Prostate gland (tissue), 2 donors: ENCODE results near the gene TEC. TPM values are rescaled to one million over a fixed set of nuclear protein-coding genes. Genes with fewer than 3 reads are reported as not detected.

Experiments
- DNase-seq: peaks from one replicate; pipeline ENCODE4 v3.0.0-alpha.2; 2019; ENCODE audit warnings: low spot score
- H3K27ac ChIP-seq, 2 donors: fragments of 200-600 bp; sonication (generic); 2 replicates each; pipeline ENCODE4 v1.5.1; 2017 to 2019
- H3K27me3 ChIP-seq: fragments of 200-600 bp; sonication (generic); replicated peaks from 2 replicates; pipeline ENCODE4 v1.5.1; 2019; ENCODE audit not compliant: insufficient read depth
- H3K36me3 ChIP-seq, 2 donors: fragments of 200-600 bp; sonication (generic); 1 replicate in 1 of 2; 2 replicates in 1 of 2; pipeline versions ENCODE4 v1.5.1 to v1.8.1; 2017 to 2019
- H3K4me1 ChIP-seq: fragments of 200-600 bp; sonication (generic); replicated peaks from 2 replicates; pipeline ENCODE4 v1.5.1; 2019
- H3K4me3 ChIP-seq, 2 donors: fragments of 200-600 bp; sonication (generic); 2 replicates each; pipeline ENCODE4 v1.5.1; 2017 to 2019
- H3K9me3 ChIP-seq: fragments of 200-600 bp; sonication (generic); 2 replicates; pipeline ENCODE4 v1.5.1; 2017
- POLR2A ChIP-seq: fragments of 450-650 bp; IDR thresholded peaks from one replicate; pipeline ENCODE4 v1.6.1; 2016; ENCODE audit warnings: antibody characterized with exemption, mild to moderate bottlenecking
- POLR2AphosphoS5 ChIP-seq: sonication (generic); formaldehyde crosslinking; IDR thresholded peaks from one replicate; pipeline ENCODE4 v1.6.1; 2017; ENCODE audit warnings: antibody characterized with exemption
- WGBS: methylation state at CpG from one replicate; pipeline ENCODE4 v1.1.5; 2018; 5-methylcytosine and 5-hydroxymethylcytosine counted together
- intact Hi-C: fragments of 100-400 bp; cut with DNase I; formaldehyde crosslinking; loops from one replicate; pipeline ENCODE4 v1.14.2; 2022
- total RNA-seq, 2 donors: library from RNA; depleted of rRNA; stranded (reverse); fragments of >200 nt; gene quantifications; one replicate each; pipeline ENCODE4 v1.1.0, GENCODE V29; 2016
- TF ChIP-seq, protein P1 (sequence below), 4 experiments: fragments of 200-600 bp in 2 of 4; fragments of 450-650 bp in 2 of 4; sonication (generic) in 2 of 4; IDR thresholded peaks; 1 replicate in 3 of 4; 2 replicates in 1 of 4; pipeline ENCODE4 v1.5.1; 2016 to 2019; ENCODE audit warnings: antibody characterized with exemption in 4 of 4, mild to moderate bottlenecking in 2 of 4, moderate library complexity in 2 of 4

The TEC gene
- total RNA-seq, 2 donors from 2014 or later, result 0.96 to 6.4 TPM

DNA sequence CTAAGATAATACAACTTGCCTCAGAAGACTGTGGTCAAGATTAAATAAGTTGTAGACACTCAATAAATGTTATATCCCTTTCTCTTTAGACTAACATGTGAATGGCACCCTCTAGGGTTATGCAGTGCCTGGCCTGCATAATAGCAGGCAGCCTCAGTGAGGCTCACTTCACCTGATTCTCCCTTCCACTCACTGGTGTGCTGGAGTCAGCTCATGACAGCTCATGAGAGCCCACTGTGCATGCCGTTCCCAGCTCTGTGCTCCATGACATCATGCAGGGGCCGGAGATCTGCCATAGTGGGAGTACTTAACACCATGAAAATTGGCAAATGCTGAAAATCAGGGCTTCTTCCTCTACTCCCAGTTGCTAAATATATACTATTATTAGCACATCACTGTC lies 64.5 kb downstream of the TEC start:
- H3K4me3 ChIP-seq, result no peak overlapping the region
- no peaks in the 10 kb centered on the region for H3K36me3 ChIP-seq
- intact Hi-C loops, result no loop called here
- no peaks in the 10 kb centered on the region for H3K4me1 ChIP-seq
- TF ChIP-seq, protein P1, sequence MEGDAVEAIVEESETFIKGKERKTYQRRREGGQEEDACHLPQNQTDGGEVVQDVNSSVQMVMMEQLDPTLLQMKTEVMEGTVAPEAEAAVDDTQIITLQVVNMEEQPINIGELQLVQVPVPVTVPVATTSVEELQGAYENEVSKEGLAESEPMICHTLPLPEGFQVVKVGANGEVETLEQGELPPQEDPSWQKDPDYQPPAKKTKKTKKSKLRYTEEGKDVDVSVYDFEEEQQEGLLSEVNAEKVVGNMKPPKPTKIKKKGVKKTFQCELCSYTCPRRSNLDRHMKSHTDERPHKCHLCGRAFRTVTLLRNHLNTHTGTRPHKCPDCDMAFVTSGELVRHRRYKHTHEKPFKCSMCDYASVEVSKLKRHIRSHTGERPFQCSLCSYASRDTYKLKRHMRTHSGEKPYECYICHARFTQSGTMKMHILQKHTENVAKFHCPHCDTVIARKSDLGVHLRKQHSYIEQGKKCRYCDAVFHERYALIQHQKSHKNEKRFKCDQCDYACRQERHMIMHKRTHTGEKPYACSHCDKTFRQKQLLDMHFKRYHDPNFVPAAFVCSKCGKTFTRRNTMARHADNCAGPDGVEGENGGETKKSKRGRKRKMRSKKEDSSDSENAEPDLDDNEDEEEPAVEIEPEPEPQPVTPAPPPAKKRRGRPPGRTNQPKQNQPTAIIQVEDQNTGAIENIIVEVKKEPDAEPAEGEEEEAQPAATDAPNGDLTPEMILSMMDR (IDR thresholded peaks at IDR 0.05), result no peak
- TF ChIP-seq POLR2A, result no peak
- no peak for TF ChIP-seq POLR2AphosphoS5
- no peaks in the 10 kb centered on the region for H3K27me3 ChIP-seq
- WGBS, result 70% methylated on average over 2 of the region's 2 CpGs
- H3K9me3 ChIP-seq, result no peaks in the 10 kb centered on the region
- H3K27ac ChIP-seq, result no peak overlapping the region
- no peak for DNase-seq

DNA sequence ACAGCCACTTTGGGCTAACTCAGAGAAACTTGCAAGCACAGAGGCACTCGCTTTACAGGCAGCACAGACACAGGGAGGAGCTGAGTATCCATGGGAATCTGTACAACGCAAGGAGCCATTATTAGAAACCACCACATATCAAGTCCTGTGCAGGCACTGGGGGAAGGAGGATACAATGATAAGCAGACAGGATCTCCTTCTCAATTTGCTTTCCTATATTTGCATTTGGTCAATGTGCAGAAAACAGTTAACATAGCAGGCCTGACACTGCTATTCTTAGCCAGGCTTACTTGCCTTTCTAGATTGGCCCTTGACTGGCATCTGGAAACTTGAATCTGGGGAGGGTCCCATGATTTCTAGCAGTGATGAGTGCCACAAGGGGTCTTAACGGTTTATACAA lies 65.8 kb downstream of the TEC start:
- no peaks in the 10 kb centered on the region for H3K9me3 ChIP-seq
- H3K4me3 ChIP-seq, result no peak overlapping the region
- no peaks in the 10 kb centered on the region for H3K4me1 ChIP-seq
- intact Hi-C loops, result no loop called here
- H3K36me3 ChIP-seq, result no peaks in the 10 kb centered on the region
- no peak for TF ChIP-seq POLR2AphosphoS5
- TF ChIP-seq, protein P1 (IDR thresholded peaks at IDR 0.05), result no peak
- no peak overlapping the region for H3K27ac ChIP-seq
- no peak for DNase-seq
- WGBS, result 78% methylated on average over 3 of the region's 3 CpGs
- no peaks in the 10 kb centered on the region for H3K27me3 ChIP-seq

DNA sequence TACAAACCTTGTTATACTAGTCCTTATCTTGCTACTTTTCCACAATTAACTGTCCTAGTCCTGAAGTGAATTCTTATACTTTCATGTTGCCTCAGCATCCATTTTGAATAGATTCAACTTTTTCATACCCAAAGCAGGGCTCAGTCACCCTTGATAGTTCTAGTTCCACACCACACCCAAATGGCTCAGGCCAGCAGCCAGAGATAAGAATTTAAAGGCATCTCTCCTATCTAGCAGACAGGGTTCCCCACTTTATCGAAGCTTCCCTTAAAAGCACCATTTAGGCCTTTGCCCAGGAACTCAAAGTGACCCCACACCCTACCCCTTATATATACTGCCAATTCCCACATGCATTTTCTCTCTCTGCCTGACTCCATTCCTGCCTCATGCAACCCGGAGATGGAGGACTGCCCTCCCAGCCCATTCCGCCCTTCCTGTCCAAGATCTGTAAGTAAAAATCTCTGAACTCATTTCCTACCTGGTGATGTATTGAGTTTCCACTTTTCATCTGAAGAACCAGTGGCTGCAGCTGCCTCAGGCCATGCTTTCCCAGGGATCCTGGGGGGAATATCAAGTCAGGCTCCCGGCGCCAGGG lies 71.9 kb downstream of the TEC start:
- Histone ChIP-seq H3K36me3 (no peaks in the 10 kb centered on the region), H3K27ac (no peak overlapping the region), H3K9me3 (no peaks in the 10 kb centered on the region), H3K27me3 (no peaks in the 10 kb centered on the region), H3K4me3 (no peak overlapping the region), H3K4me1 (no peaks in the 10 kb centered on the region)
- TF ChIP-seq POLR2AphosphoS5 (no peak), POLR2A (no peak)
- TF ChIP-seq, protein P1 (IDR thresholded peaks at IDR 0.05), result no peak
- intact Hi-C loops, result no loop called here
- no peak for DNase-seq
- WGBS, result 88% methylated on average over 5 of the region's 5 CpGs

DNA sequence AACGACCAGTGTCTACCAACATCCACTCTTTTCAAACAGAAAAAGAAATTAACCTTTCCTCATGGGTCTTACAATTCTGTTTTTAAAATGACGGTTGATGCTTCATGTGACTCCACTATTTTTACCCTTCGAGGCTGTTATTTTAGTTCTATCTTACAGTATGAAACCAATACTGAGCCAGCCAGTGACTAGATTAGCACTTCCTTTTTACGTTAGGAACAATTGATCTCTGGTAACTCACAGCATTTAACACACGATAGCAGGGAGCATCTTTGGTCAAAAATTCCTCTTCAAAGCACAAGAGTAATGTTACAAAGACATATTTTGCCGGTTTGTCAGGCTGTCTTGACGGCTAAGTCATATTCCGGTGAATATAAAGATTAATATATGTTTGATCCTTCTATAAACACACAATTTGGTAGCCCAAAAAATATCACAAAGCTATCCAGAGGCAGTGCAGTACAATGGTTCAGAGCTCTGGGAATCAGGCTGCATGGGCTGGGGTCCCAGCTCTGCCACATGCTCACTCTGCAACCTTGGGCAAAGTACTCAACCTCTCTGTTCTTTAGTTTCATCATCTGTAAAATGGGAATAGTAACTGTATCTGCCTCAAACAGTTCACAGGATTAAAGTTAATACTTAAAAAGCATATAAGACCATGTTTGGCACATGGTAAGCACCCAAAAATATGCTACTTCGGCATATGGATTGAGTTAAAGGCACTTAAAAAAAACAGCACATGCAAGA lies 72.7 kb downstream of the TEC start:
- no peak overlapping the region for H3K4me3 ChIP-seq
- no peak for TF ChIP-seq POLR2A
- TF ChIP-seq, protein P1 (IDR thresholded peaks at IDR 0.05), result no peak
- TF ChIP-seq POLR2AphosphoS5, result no peak
- no peaks in the 10 kb centered on the region for H3K36me3 ChIP-seq
- DNase-seq, result no peak
- no peaks in the 10 kb centered on the region for H3K4me1 ChIP-seq
- no peaks in the 10 kb centered on the region for H3K27me3 ChIP-seq
- H3K9me3 ChIP-seq, result no peaks in the 10 kb centered on the region
- 84% methylated on average over 9 of the region's 9 CpGs for WGBS
- H3K27ac ChIP-seq, result no peak overlapping the region
- intact Hi-C loops, result no loop called here

DNA sequence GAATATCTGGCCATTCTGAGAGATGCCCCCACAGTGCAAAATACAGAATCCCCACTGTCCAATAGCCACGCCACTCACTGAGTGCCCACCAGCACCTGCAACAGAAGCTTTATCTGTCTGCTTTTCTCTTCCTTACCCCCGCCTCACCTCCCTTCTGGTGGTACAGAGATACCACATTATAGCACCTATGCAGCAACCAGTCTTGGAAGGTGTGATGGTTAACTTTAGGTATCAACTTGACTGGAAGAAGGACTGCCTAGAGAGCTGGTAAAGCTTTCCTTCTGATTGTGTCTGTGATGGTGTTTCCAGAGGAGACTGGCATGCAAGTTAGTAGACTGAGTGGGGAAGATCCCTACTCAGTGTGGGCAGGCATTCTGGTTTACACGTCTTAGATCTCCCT lies 73.8 kb downstream of the TEC start:
- WGBS, result 86% methylated on average over 3 of the region's 3 CpGs
- intact Hi-C loops, result no loop called here
- Histone ChIP-seq H3K4me1 (no peaks in the 10 kb centered on the region), H3K27ac (no peak overlapping the region), H3K36me3 (no peaks in the 10 kb centered on the region), H3K27me3 (no peaks in the 10 kb centered on the region), H3K4me3 (no peak overlapping the region), H3K9me3 (no peaks in the 10 kb centered on the region)
- TF ChIP-seq, protein P1 (IDR thresholded peaks at IDR 0.05), result no peak
- TF ChIP-seq POLR2AphosphoS5 (no peak), POLR2A (no peak)
- DNase-seq, result no peak
